ENCODE measurements around the gene ADRA1B.

ADRA1B gene

DNA sequence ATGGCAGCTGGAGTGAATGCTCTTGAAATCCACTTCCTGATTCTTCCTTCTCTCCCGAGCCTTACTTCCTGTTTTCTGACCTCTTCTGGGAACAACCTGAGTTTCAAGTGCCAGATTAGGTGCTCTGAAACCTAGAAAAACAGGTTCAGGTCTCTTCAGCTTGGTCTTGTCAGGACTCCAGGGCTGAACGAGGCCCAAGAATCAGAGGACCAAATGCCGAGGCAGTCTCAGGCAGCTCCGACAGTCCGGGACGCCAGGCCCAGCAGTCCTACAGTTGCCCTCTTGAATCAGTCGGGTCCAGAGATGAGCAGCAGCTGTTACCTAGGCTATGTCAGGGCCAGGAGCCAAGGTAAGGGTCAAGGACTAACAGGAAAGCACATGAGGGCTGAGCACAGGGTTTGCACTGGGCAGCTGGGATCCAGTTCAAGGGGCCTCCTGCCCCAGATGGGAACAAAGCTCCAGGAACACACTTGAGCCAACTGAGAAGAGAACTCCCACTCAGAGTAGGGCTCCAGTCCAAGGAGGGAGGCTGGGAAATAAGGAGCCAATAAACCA is 38.3 kb upstream of the ADRA1B start:
- Histone ChIP-seq H3K14ac (ENCODE audit: low read length in 2 of 2) (no peak overlapping the region), H3K79me1 (replicated peaks; ENCODE audit: low read length, poor library complexity, severe bottlenecking) (no peaks in the 10 kb centered on the region), H3K23ac (ENCODE audit: low read length in 2 of 2) (no peak overlapping the region), H3K27ac (ENCODE audit: low read length, poor library complexity, severe bottlenecking) (no peak overlapping the region), H3K4me2 (ENCODE audit: low read length, poor library complexity, severe bottlenecking) (no peak overlapping the region), H3K9me3 (ENCODE audit: control insufficient read depth, low read length) (no peaks in the 10 kb centered on the region), H4K91ac (ENCODE audit: low read length) (peak overlapping the region; percentile 81), H2BK12ac (ENCODE audit: low read length in 2 of 2) (peak overlapping the region in 1 of 2 experiments; percentile 67), H2BK5ac (ENCODE audit: low read depth, low read length, poor library complexity, severe bottlenecking) (no peak overlapping the region), H3K4me3 (ENCODE audit: insufficient read depth in 1 of 2, low read depth in 1 of 2, low read length in 2 of 2) (no peak overlapping the region), H2AK5ac (ENCODE audit: low read length, severe bottlenecking) (no peak overlapping the region), H3K4ac (ENCODE audit: low read depth in 1 of 2, low read length in 2 of 2) (peak overlapping the region in 1 of 2 experiments; percentile 39), H3K18ac (ENCODE audit: low read depth in 1 of 2, low read length in 2 of 2) (peak overlapping the region in 1 of 2 experiments; percentile 58), H4K8ac (ENCODE audit: low read length) (peak overlapping the region; percentile 79), H3K4me1 (ENCODE audit: control insufficient read depth, insufficient read depth, low read depth, low read length) (peaks cover 5% of the 10 kb centered on the region), H3K27me3 (ENCODE audit: control insufficient read depth in 1 of 2, insufficient read depth in 1 of 2, low read length in 2 of 2) (peaks cover 0 to 44% of the 10 kb centered on the region in 2 experiments), H3K36me3 (ENCODE audit: control insufficient read depth in 1 of 2, insufficient read depth in 2 of 2, low read depth in 1 of 2, low read length in 2 of 2) (no peaks in the 10 kb centered on the region), H2BK120ac (ENCODE audit: low read depth, low read length) (no peak overlapping the region), H3K9ac (ENCODE audit: low read length) (no peak overlapping the region), H2BK15ac (ENCODE audit: low read depth, poor library complexity, severe bottlenecking) (peak overlapping the region; percentile 77), H2AFZ (ENCODE audit: low read depth, low read length) (no peak overlapping the region)
- DNase-seq, result no peak
- 88% methylated on average over 7 of the region's 7 CpGs for WGBS

DNA sequence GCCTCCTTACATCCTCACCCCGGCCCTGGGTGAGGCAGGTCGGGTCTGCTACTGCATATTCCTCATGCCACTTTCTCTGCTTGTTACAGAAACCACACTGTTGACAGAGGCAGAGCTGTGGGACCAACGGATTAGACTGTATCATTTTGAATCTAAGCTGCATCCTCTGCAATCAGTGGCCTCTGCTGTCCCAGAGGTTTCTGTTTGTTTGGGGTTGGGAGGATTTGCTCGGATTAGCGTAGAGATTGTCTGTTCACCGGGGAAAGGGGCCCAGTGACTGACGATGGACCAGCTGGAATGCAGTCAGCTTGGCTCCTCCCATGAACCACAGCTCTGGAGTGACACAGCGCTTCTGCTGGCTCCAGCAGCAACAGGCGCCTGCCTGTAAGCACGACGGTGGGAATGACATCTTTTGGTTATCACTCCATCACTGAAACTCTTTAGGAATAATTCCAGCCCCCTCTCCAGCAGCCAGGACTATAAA is 37.3 kb upstream of the ADRA1B start:
- Histone ChIP-seq H3K18ac (ENCODE audit: low read depth in 1 of 2, low read length in 2 of 2) (peak overlapping the region in 1 of 2 experiments; percentile 28), H3K27ac (ENCODE audit: low read length, poor library complexity, severe bottlenecking) (peak overlapping the region; percentile 5), H4K8ac (ENCODE audit: low read length) (peak overlapping the region; percentile 45), H2BK5ac (ENCODE audit: low read depth, low read length, poor library complexity, severe bottlenecking) (no peak overlapping the region), H3K27me3 (ENCODE audit: control insufficient read depth in 1 of 2, insufficient read depth in 1 of 2, low read length in 2 of 2) (peaks cover 0 to 44% of the 10 kb centered on the region in 2 experiments), H3K79me1 (replicated peaks; ENCODE audit: low read length, poor library complexity, severe bottlenecking) (no peaks in the 10 kb centered on the region), H3K36me3 (ENCODE audit: control insufficient read depth in 1 of 2, insufficient read depth in 2 of 2, low read depth in 1 of 2, low read length in 2 of 2) (no peaks in the 10 kb centered on the region), H4K91ac (ENCODE audit: low read length) (no peak overlapping the region), H3K4me1 (ENCODE audit: control insufficient read depth, insufficient read depth, low read depth, low read length) (peaks cover 5% of the 10 kb centered on the region), H2AFZ (ENCODE audit: low read depth, low read length) (no peak overlapping the region), H3K14ac (ENCODE audit: low read length in 2 of 2) (peak overlapping the region in 1 of 2 experiments; percentile 22), H3K4ac (ENCODE audit: low read depth in 1 of 2, low read length in 2 of 2) (no peak overlapping the region), H2BK12ac (ENCODE audit: low read length in 2 of 2) (peak overlapping the region; percentile 10 to 28), H3K23ac (ENCODE audit: low read length in 2 of 2) (no peak overlapping the region), H2BK15ac (ENCODE audit: low read depth, poor library complexity, severe bottlenecking) (no peak overlapping the region), H3K9me3 (ENCODE audit: control insufficient read depth, low read length) (no peaks in the 10 kb centered on the region), H2AK5ac (ENCODE audit: low read length, severe bottlenecking) (no peak overlapping the region), H2BK120ac (ENCODE audit: low read depth, low read length) (no peak overlapping the region), H3K4me3 (ENCODE audit: insufficient read depth in 1 of 2, low read depth in 1 of 2, low read length in 2 of 2) (peak overlapping the region in 1 of 2 experiments; percentile 18), H3K4me2 (ENCODE audit: low read length, poor library complexity, severe bottlenecking) (no peak overlapping the region), H3K9ac (ENCODE audit: low read length) (peak overlapping the region; percentile 61)
- peak; percentile 94 for DNase-seq
- WGBS, result 8% methylated on average over 11 of the region's 11 CpGs

DNA sequence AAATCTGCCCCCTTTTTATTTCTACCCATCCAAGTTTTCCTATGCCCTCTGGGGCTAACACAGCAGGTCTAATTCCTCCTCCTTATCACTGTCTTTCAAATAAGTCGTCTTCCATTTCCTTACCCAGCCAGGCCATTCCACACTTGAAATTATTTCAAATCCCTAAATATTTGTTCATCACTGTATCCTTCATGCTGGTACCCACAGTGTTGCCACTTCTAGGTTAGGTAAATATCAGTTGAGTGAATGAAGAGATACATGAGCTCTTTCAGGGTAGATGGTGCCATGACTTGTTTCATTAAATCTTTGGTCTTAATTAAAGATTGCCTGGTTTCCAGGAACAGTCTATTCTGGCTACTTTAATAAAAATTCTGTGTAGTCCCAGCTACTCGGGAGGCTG is 35.6 kb upstream of the ADRA1B start:
- Histone ChIP-seq H3K4me2 (ENCODE audit: low read length, poor library complexity, severe bottlenecking) (no peak overlapping the region), H4K91ac (ENCODE audit: low read length) (no peak overlapping the region), H3K4me1 (ENCODE audit: control insufficient read depth, insufficient read depth, low read depth, low read length) (peaks cover 5% of the 10 kb centered on the region), H3K14ac (ENCODE audit: low read length in 2 of 2) (no peak overlapping the region), H3K9ac (ENCODE audit: low read length) (no peak overlapping the region), H4K8ac (ENCODE audit: low read length) (no peak overlapping the region), H2AFZ (ENCODE audit: low read depth, low read length) (no peak overlapping the region), H2BK5ac (ENCODE audit: low read depth, low read length, poor library complexity, severe bottlenecking) (no peak overlapping the region), H2AK5ac (ENCODE audit: low read length, severe bottlenecking) (no peak overlapping the region), H3K36me3 (ENCODE audit: control insufficient read depth in 1 of 2, insufficient read depth in 2 of 2, low read depth in 1 of 2, low read length in 2 of 2) (no peaks in the 10 kb centered on the region), H3K9me3 (ENCODE audit: control insufficient read depth, low read length) (no peaks in the 10 kb centered on the region), H3K18ac (ENCODE audit: low read depth in 1 of 2, low read length in 2 of 2) (no peak overlapping the region), H2BK120ac (ENCODE audit: low read depth, low read length) (no peak overlapping the region), H3K27ac (ENCODE audit: low read length, poor library complexity, severe bottlenecking) (no peak overlapping the region), H2BK12ac (ENCODE audit: low read length in 2 of 2) (no peak overlapping the region), H2BK15ac (ENCODE audit: low read depth, poor library complexity, severe bottlenecking) (no peak overlapping the region), H3K23ac (ENCODE audit: low read length in 2 of 2) (no peak overlapping the region), H3K4me3 (ENCODE audit: insufficient read depth in 1 of 2, low read depth in 1 of 2, low read length in 2 of 2) (no peak overlapping the region), H3K4ac (ENCODE audit: low read depth in 1 of 2, low read length in 2 of 2) (no peak overlapping the region), H3K79me1 (replicated peaks; ENCODE audit: low read length, poor library complexity, severe bottlenecking) (no peaks in the 10 kb centered on the region), H3K27me3 (ENCODE audit: control insufficient read depth in 1 of 2, insufficient read depth in 1 of 2, low read length in 2 of 2) (peaks cover 0 to 37% of the 10 kb centered on the region in 2 experiments)
- 98% methylated on average over 2 of the region's 2 CpGs for WGBS
- no peak for DNase-seq

DNA sequence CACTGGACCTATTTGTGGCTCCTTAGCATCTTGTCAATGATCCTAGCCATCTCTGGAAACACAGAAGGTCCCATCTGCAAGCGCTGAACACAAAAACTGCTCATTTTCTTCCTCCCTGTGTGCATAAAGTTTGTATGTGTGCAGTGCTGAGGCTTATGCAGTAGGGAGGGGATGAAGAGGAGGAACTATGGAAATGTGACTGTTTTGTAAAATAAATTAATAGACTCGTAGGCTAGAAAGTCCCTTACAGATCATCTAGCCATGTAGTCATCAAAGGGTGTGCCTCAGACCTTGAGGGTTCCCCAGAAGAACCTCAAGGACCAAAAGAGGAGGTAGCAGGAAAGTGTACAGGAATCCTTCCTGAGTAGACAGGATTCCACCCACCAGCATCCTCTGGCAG is 34.3 kb upstream of the ADRA1B start:
- no peak overlapping the region for H4K8ac ChIP-seq (ENCODE audit: low read length)
- no peak overlapping the region for H3K23ac ChIP-seq (ENCODE audit: low read length in 2 of 2)
- no peak overlapping the region for H2BK12ac ChIP-seq (ENCODE audit: low read length in 2 of 2)
- no peak overlapping the region for H3K27ac ChIP-seq (ENCODE audit: low read length, poor library complexity, severe bottlenecking)
- no peak overlapping the region for H2BK5ac ChIP-seq (ENCODE audit: low read depth, low read length, poor library complexity, severe bottlenecking)
- H3K14ac ChIP-seq (ENCODE audit: low read length in 2 of 2), result no peak overlapping the region
- H3K9ac ChIP-seq (ENCODE audit: low read length), result no peak overlapping the region
- no peaks in the 10 kb centered on the region for H3K79me1 ChIP-seq (replicated peaks; ENCODE audit: low read length, poor library complexity, severe bottlenecking)
- WGBS, result 94% methylated on average over 2 of the region's 2 CpGs
- no peak overlapping the region for H2AK5ac ChIP-seq (ENCODE audit: low read length, severe bottlenecking)
- H3K18ac ChIP-seq (ENCODE audit: low read depth in 1 of 2, low read length in 2 of 2), result no peak overlapping the region
- DNase-seq, result no peak
- peaks cover 0 to 25% of the 10 kb centered on the region in 2 experiments for H3K27me3 ChIP-seq (ENCODE audit: control insufficient read depth in 1 of 2, insufficient read depth in 1 of 2, low read length in 2 of 2)
- no peaks in the 10 kb centered on the region for H3K9me3 ChIP-seq (ENCODE audit: control insufficient read depth, low read length)
- H3K4me2 ChIP-seq (ENCODE audit: low read length, poor library complexity, severe bottlenecking), result no peak overlapping the region
- H4K91ac ChIP-seq (ENCODE audit: low read length), result no peak overlapping the region
- H3K36me3 ChIP-seq (ENCODE audit: control insufficient read depth in 1 of 2, insufficient read depth in 2 of 2, low read depth in 1 of 2, low read length in 2 of 2), result no peaks in the 10 kb centered on the region
- H3K4me3 ChIP-seq (ENCODE audit: insufficient read depth in 1 of 2, low read depth in 1 of 2, low read length in 2 of 2), result no peak overlapping the region
- H2BK120ac ChIP-seq (ENCODE audit: low read depth, low read length), result no peak overlapping the region
- no peak overlapping the region for H2AFZ ChIP-seq (ENCODE audit: low read depth, low read length)
- H2BK15ac ChIP-seq (ENCODE audit: low read depth, poor library complexity, severe bottlenecking), result no peak overlapping the region
- H3K4me1 ChIP-seq (ENCODE audit: control insufficient read depth, insufficient read depth, low read depth, low read length), result peaks cover 5% of the 10 kb centered on the region
- H3K4ac ChIP-seq (ENCODE audit: low read depth in 1 of 2, low read length in 2 of 2), result no peak overlapping the region

Measured in mesenchymal stem cell (in vitro differentiated cells and primary cell).